Uterus (tissue), 2 donors: ENCODE results near the gene ZNF285.

Source experiments
- POLR2A ChIP-seq, 2 donors: fragments of 450-650 bp; IDR thresholded peaks; one replicate each; pipeline ENCODE4 v1.6.1; 2016; ENCODE audit warnings: antibody characterized with exemption in 2 of 2, mild to moderate bottlenecking in 1 of 2, moderate library complexity in 1 of 2
- TF ChIP-seq, protein P1 (sequence below), 4 experiments: fragments of 200-600 bp in 2 of 4; fragments of 450-650 bp in 2 of 4; sonication (generic) in 2 of 4; IDR thresholded peaks; one replicate each; pipeline ENCODE4 v1.5.1; 2016 to 2019; ENCODE audit warnings: antibody characterized with exemption in 4 of 4, mild to moderate bottlenecking in 2 of 4, moderate library complexity in 1 of 4

DNA sequence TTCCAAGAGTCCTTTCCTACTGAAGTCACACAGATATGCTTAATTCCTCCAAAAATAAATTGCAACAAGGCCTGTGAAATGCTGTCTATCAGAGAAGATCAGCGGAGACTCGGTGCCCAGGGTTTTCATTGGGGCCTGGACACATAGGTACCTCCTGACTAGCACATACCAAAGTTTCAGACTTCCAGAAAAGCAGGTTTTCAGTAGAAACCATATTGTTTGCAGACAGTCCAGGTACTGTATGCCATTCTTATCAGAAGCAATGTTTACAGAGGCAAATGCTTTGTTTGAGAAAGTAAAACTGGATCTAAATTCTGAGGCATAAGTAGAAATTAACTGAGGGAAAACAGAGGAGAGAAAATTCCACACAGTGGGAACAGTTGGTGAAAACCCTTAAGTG lies 34.0 kb upstream of the ZNF285 start:
- TF ChIP-seq, protein P1, sequence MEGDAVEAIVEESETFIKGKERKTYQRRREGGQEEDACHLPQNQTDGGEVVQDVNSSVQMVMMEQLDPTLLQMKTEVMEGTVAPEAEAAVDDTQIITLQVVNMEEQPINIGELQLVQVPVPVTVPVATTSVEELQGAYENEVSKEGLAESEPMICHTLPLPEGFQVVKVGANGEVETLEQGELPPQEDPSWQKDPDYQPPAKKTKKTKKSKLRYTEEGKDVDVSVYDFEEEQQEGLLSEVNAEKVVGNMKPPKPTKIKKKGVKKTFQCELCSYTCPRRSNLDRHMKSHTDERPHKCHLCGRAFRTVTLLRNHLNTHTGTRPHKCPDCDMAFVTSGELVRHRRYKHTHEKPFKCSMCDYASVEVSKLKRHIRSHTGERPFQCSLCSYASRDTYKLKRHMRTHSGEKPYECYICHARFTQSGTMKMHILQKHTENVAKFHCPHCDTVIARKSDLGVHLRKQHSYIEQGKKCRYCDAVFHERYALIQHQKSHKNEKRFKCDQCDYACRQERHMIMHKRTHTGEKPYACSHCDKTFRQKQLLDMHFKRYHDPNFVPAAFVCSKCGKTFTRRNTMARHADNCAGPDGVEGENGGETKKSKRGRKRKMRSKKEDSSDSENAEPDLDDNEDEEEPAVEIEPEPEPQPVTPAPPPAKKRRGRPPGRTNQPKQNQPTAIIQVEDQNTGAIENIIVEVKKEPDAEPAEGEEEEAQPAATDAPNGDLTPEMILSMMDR (IDR thresholded peaks at IDR 0.05), result no peak
- no peak for TF ChIP-seq POLR2A (IDR thresholded peaks at IDR 0.05)
